CD4-positive, alpha-beta memory T cell (primary cell): Measurements from ENCODE around the gene CCDC13. TPM values are rescaled to one million over a fixed set of nuclear protein-coding genes. Genes with fewer than 3 reads are reported as not detected.

ENCODE experiments used
- CTCF ChIA-PET: fragments of 350-600 bp; sonication (Branson Sonifier 250); formaldehyde crosslinking; loops from one replicate; lab custom pipeline; 2021; ENCODE audit warnings: inconsistent platforms; ENCODE audit not compliant: partially characterized antibody; lab: Charles Lee
- POLR2A ChIA-PET: fragments of 350-600 bp; sonication (Branson Sonifier 250); formaldehyde crosslinking; loops from one replicate; lab custom pipeline; 2021; ENCODE audit not compliant: partially characterized antibody; lab: Charles Lee
- DNase-seq, 5 donors: peaks; one replicate each; pipeline versions ENCODE4 v3.0.0 to v3.0.0-alpha.2; 2020 to 2022; ENCODE audit warnings: mixed read lengths in 1 of 5
- H3K27ac ChIP-seq: one replicate; pipeline ENCODE4 v1.7.0; 2013; ENCODE audit warnings: low read depth, low read length
- H3K27me3 ChIP-seq: 2 replicates; pipeline ENCODE4 v1.7.0; 2013; ENCODE audit warnings: mild to moderate bottlenecking, low read length, moderate library complexity; ENCODE audit not compliant: insufficient read depth
- H3K36me3 ChIP-seq: 2 replicates; pipeline ENCODE4 v1.7.0; 2013; ENCODE audit warnings: mild to moderate bottlenecking, low read length, moderate library complexity; ENCODE audit not compliant: insufficient read depth
- H3K4me1 ChIP-seq: 2 replicates; pipeline ENCODE4 v1.7.0; 2013; ENCODE audit warnings: mild to moderate bottlenecking, low read length, moderate library complexity; ENCODE audit not compliant: insufficient read depth
- H3K4me3 ChIP-seq, 2 donors: one replicate each; pipeline ENCODE4 v1.7.0; 2013; ENCODE audit warnings: low read length in 2 of 2, mild to moderate bottlenecking in 1 of 2
- H3K9me3 ChIP-seq, 2 donors: one replicate each; pipeline ENCODE4 v1.7.0; 2013; ENCODE audit warnings: low read length in 2 of 2, control low read depth in 1 of 2; ENCODE audit not compliant: control insufficient read depth in 1 of 2
- H3K27ac Mint-ChIP-seq, 7 donors: one replicate each; pipeline ENCODE4 v1.8.0; 2020 to 2021; ENCODE audit warnings: mixed read lengths in 7 of 7, mild to moderate bottlenecking in 6 of 7, inconsistent platforms in 3 of 7, moderate library complexity in 3 of 7
- H3K27me3 Mint-ChIP-seq, 2 donors: one replicate each; pipeline ENCODE4 v1.8.0; 2020 to 2021; ENCODE audit warnings: mixed read lengths in 2 of 2
- H3K36me3 Mint-ChIP-seq, 2 donors: one replicate each; pipeline ENCODE4 v1.8.0; 2020 to 2021; ENCODE audit warnings: mixed read lengths in 2 of 2, inconsistent platforms in 1 of 2, mild to moderate bottlenecking in 1 of 2
- H3K4me1 Mint-ChIP-seq, 4 donors: one replicate each; pipeline ENCODE4 v1.8.0; 2020 to 2021; ENCODE audit warnings: mixed read lengths in 4 of 4, mild to moderate bottlenecking in 1 of 4
- H3K4me3 Mint-ChIP-seq, 8 donors: one replicate each; pipeline ENCODE4 v1.8.0; 2020 to 2021; ENCODE audit warnings: mixed read lengths in 8 of 8, mild to moderate bottlenecking in 7 of 8, moderate library complexity in 6 of 8, inconsistent platforms in 3 of 8
- H3K9me3 Mint-ChIP-seq, 8 donors: one replicate each; pipeline ENCODE4 v1.8.0; 2020 to 2021; ENCODE audit warnings: mixed read lengths in 8 of 8, mild to moderate bottlenecking in 5 of 8, inconsistent platforms in 3 of 8, moderate library complexity in 1 of 8
- intact Hi-C: fragments of 100-400 bp; cut with micrococcal nuclease; formaldehyde crosslinking; loops from one replicate; pipeline ENCODE4 v1.15.1; 2023
- polyA plus RNA-seq, 2 donors: library from polyadenylated mRNA; unstranded; fragments of 300-500 nt; fragmentation: Illumina TruSeq; gene quantifications; one replicate each; pipeline ENCODE4 v1.2.3, GENCODE V29; 2021
- total RNA-seq, 2 experiments: library from RNA; stranded (reverse); gene quantifications; one replicate each; pipeline ENCODE4 v1.2.3, GENCODE V29; 2021

CCDC13 gene
- total and polyA plus RNA-seq, 4 experiments from 2014 or later: 0.15 to 0.96 (median 0.49) TPM

GRCh38 chr3:42725454-42725853 is 47.6 kb downstream of the CCDC13 start:
- ChIA-PET POLR2A (no interaction called here), CTCF (no interaction called here)
- H3K27me3 Mint-ChIP-seq: peaks cover 4 to 7% of the 10 kb centered on the region in 2 donors
- no peaks in the 10 kb centered on the region for H3K36me3 Mint-ChIP-seq
- H3K27ac Mint-ChIP-seq: no peak overlapping the region
- DNase-seq: no peak
- no peaks in the 10 kb centered on the region for H3K4me1 Mint-ChIP-seq
- Histone ChIP-seq H3K4me1 (no peaks in the 10 kb centered on the region), H3K27ac (no peak overlapping the region), H3K9me3 (no peaks in the 10 kb centered on the region), H3K4me3 (no peak overlapping the region), H3K36me3 (no peaks in the 10 kb centered on the region), H3K27me3 (no peaks in the 10 kb centered on the region)
- no peak overlapping the region for H3K4me3 Mint-ChIP-seq
- intact Hi-C loops: no loop called here
- peaks cover 0 to 2% (median 0%) of the 10 kb centered on the region in 8 donors for H3K9me3 Mint-ChIP-seq

- no peaks in the 10 kb centered on the region for H3K27me3 ChIP-seq
- Mint-ChIP-seq H3K4me3 (no peak overlapping the region), H3K4me1 (no peaks in the 10 kb centered on the region), H3K36me3 (no peaks in the 10 kb centered on the region), H3K9me3 (peaks cover 0 to 2% (median 0%) of the 10 kb centered on the region in 8 donors), H3K27me3 (peaks cover 4 to 7% of the 10 kb centered on the region in 2 donors), H3K27ac (no peak overlapping the region)
- no peak overlapping the region for H3K27ac ChIP-seq
- ChIA-PET CTCF (interaction anchor here (1.2 kb wide), 1 partner anchor 29 kb away, joined by 3 read pairs; no protein-coding TSS in a partner anchor), POLR2A (no interaction called here)
- intact Hi-C loops: no loop called here
- H3K4me3 ChIP-seq: no peak overlapping the region
- no peak for DNase-seq
- H3K4me1 ChIP-seq: no peaks in the 10 kb centered on the region
- no peaks in the 10 kb centered on the region for H3K36me3 ChIP-seq
- no peaks in the 10 kb centered on the region for H3K9me3 ChIP-seq
These were observed 49.8 kb downstream of the CCDC13 start for GRCh38 chr3:42723219-42723618.

Other genes with a start within 250 kb of the CCDC13 start
- 10 to 100 TPM; 55.8 to 56.6 TPM for gene SEC22C, start 191.3 kb downstream of the CCDC13 start, total RNA-seq
- gene SEC22C, start 191.3 kb downstream of the CCDC13 start, polyA plus RNA-seq: 10 to 100 TPM; 53.1 to 70.3 TPM
- gene SS18L2, start 182.4 kb downstream of the CCDC13 start, total RNA-seq: 10 to 100 TPM; 51.0 to 61.9 TPM
- gene SS18L2, start 182.4 kb downstream of the CCDC13 start, polyA plus RNA-seq: 100 to 1,000 TPM; 150 to 159 TPM
- 100 to 1,000 TPM; 256 to 269 TPM for gene NKTR, start 172.6 kb downstream of the CCDC13 start, total RNA-seq
- gene NKTR, start 172.6 kb downstream of the CCDC13 start, polyA plus RNA-seq: 10 to 100 TPM in 1 of 2 donors, 1 to 10 TPM in 1; 8.9 to 23.2 TPM
- gene ZBTB47, start 119.6 kb downstream of the CCDC13 start, total RNA-seq: 1 to 10 TPM; 1.4 to 1.8 TPM
- not detected for gene ZBTB47, start 119.6 kb downstream of the CCDC13 start, polyA plus RNA-seq
- gene KLHL40, start 87.7 kb downstream of the CCDC13 start, total RNA-seq: not detected
- gene KLHL40, start 87.7 kb downstream of the CCDC13 start, polyA plus RNA-seq: not detected
- not detected for gene HHATL, start 70.5 kb downstream of the CCDC13 start, total RNA-seq
- not detected for gene HHATL, start 70.5 kb downstream of the CCDC13 start, polyA plus RNA-seq
- 10 to 100 TPM; 24.3 to 26.7 TPM for gene HIGD1A, start 31.2 kb upstream of the CCDC13 start, total RNA-seq
- gene HIGD1A, start 31.2 kb upstream of the CCDC13 start, polyA plus RNA-seq: 100 to 1,000 TPM in 1 of 2 donors, 10 to 100 TPM in 1; 91.3 to 157 TPM
- gene ACKR2, start 36.2 kb upstream of the CCDC13 start, total RNA-seq: under 1 TPM; 0.28 to 0.49 TPM
- not detected for gene ACKR2, start 36.2 kb upstream of the CCDC13 start, polyA plus RNA-seq
- gene CYP8B1, start 102.6 kb upstream of the CCDC13 start, total RNA-seq: not detected
- gene CYP8B1, start 102.6 kb upstream of the CCDC13 start, polyA plus RNA-seq: not detected
- 1 to 10 TPM; 2.1 to 2.7 TPM for gene ZNF662, start 132.9 kb upstream of the CCDC13 start, total RNA-seq
- gene ZNF662, start 132.9 kb upstream of the CCDC13 start, polyA plus RNA-seq: under 1 TPM in 1 of 2 donors, not detected in 1; 0.07 TPM
- not detected for gene GASK1A, start 206.1 kb upstream of the CCDC13 start, total RNA-seq
- gene GASK1A, start 206.1 kb upstream of the CCDC13 start, polyA plus RNA-seq: not detected